Measurements from ENCODE around the gene TJP2. TPM values are rescaled to one million over a fixed set of nuclear protein-coding genes. Genes with fewer than 3 reads are reported as not detected.

TJP2 gene
- total and polyA plus RNA-seq, 5 donors from 2014 or later: 5.3 to 13.9 (median 10.6) TPM

- Mint-ChIP-seq H3K27me3 (no peaks in the 10 kb centered on the region), H3K36me3 (peaks cover 10% of the 10 kb centered on the region), H3K27ac (no peak overlapping the region), H3K4me1 (peaks cover 0 to 4% (median under 1%) of the 10 kb centered on the region in 4 donors), H3K4me3 (no peak overlapping the region), H3K9me3 (no peaks in the 10 kb centered on the region)
- Histone ChIP-seq H3K4me3 (ENCODE audit: low read depth, low read length) (no peak overlapping the region), H3K4me1 (ENCODE audit: control insufficient read depth, insufficient read depth, low read length, poor library complexity, severe bottlenecking) (no peaks in the 10 kb centered on the region), H3K9me3 (ENCODE audit: control insufficient read depth in 2 of 2, low read length in 2 of 2) (no peaks in the 10 kb centered on the region), H3K27ac (ENCODE audit: insufficient read depth, low read length, poor library complexity, severe bottlenecking) (no peak overlapping the region), H3K27me3 (ENCODE audit: control insufficient read depth, insufficient read depth, low read length) (no peaks in the 10 kb centered on the region), H3K36me3 (ENCODE audit: control insufficient read depth, insufficient read depth, low read length) (peaks cover 5% of the 10 kb centered on the region)
- ATAC-seq (ENCODE audit: low read depth in 2 of 2) (no peak), DNase-seq (no peak)
These were observed 41.9 kb downstream of the TJP2 start for GRCh38 chr9:69215774-69216485.

GRCh38 chr9:69218166-69218565 lies 44.1 kb downstream of the TJP2 start:
- H3K27me3 ChIP-seq (ENCODE audit: control insufficient read depth, insufficient read depth, low read length): no peaks in the 10 kb centered on the region
- Mint-ChIP-seq H3K27me3 (no peaks in the 10 kb centered on the region), H3K9me3 (no peaks in the 10 kb centered on the region), H3K4me1 (no peaks in the 10 kb centered on the region), H3K27ac (no peak overlapping the region), H3K36me3 (peaks cover 10% of the 10 kb centered on the region), H3K4me3 (no peak overlapping the region)
- H3K27ac ChIP-seq (ENCODE audit: insufficient read depth, low read length, poor library complexity, severe bottlenecking): no peak overlapping the region
- DNase-seq: no peak
- H3K9me3 ChIP-seq (ENCODE audit: control insufficient read depth in 2 of 2, low read length in 2 of 2): no peaks in the 10 kb centered on the region
- peaks cover 5% of the 10 kb centered on the region for H3K36me3 ChIP-seq (ENCODE audit: control insufficient read depth, insufficient read depth, low read length)
- no peak for ATAC-seq (ENCODE audit: low read depth in 2 of 2)
- H3K4me1 ChIP-seq (ENCODE audit: control insufficient read depth, insufficient read depth, low read length, poor library complexity, severe bottlenecking): no peaks in the 10 kb centered on the region
- no peak overlapping the region for H3K4me3 ChIP-seq (ENCODE audit: low read depth, low read length)

- H3K9me3 Mint-ChIP-seq: no peaks in the 10 kb centered on the region
These were observed 47.0 kb downstream of the TJP2 start for GRCh38 chr9:69221036-69221435.

GRCh38 chr9:69222970-69223369 lies 48.9 kb downstream of the TJP2 start:
- H3K27ac Mint-ChIP-seq: no peak overlapping the region

More at GRCh38 chr9:69221036-69221435, 47.0 kb downstream of the TJP2 start:
- ATAC-seq (ENCODE audit: low read depth in 2 of 2) (no peak), DNase-seq (no peak)
- no peaks in the 10 kb centered on the region for H3K27me3 ChIP-seq (ENCODE audit: control insufficient read depth, insufficient read depth, low read length)
- H3K36me3 ChIP-seq (ENCODE audit: control insufficient read depth, insufficient read depth, low read length): peaks cover 11% of the 10 kb centered on the region
- Mint-ChIP-seq H3K4me3 (no peak overlapping the region), H3K27me3 (no peaks in the 10 kb centered on the region), H3K4me1 (no peaks in the 10 kb centered on the region), H3K27ac (no peak overlapping the region), H3K36me3 (peaks cover 19% of the 10 kb centered on the region)
- no peaks in the 10 kb centered on the region for H3K9me3 ChIP-seq (ENCODE audit: control insufficient read depth in 2 of 2, low read length in 2 of 2)
- H3K4me1 ChIP-seq (ENCODE audit: control insufficient read depth, insufficient read depth, low read length, poor library complexity, severe bottlenecking): no peaks in the 10 kb centered on the region
- H3K27ac ChIP-seq (ENCODE audit: insufficient read depth, low read length, poor library complexity, severe bottlenecking): no peak overlapping the region
- no peak overlapping the region for H3K4me3 ChIP-seq (ENCODE audit: low read depth, low read length)

GRCh38 chr9:69223605-69224004 lies 49.5 kb downstream of the TJP2 start:
- no peaks in the 10 kb centered on the region for H3K27me3 ChIP-seq (ENCODE audit: control insufficient read depth, insufficient read depth, low read length)
- ATAC-seq (ENCODE audit: low read depth in 2 of 2) (no peak), DNase-seq (peak in 1 of 3 donors; percentile 17)
- no peak overlapping the region for H3K27ac ChIP-seq (ENCODE audit: insufficient read depth, low read length, poor library complexity, severe bottlenecking)
- H3K9me3 ChIP-seq (ENCODE audit: control insufficient read depth in 2 of 2, low read length in 2 of 2): no peaks in the 10 kb centered on the region
- no peak overlapping the region for H3K27ac Mint-ChIP-seq
- no peak overlapping the region for H3K4me3 ChIP-seq (ENCODE audit: low read depth, low read length)
- H3K4me1 ChIP-seq (ENCODE audit: control insufficient read depth, insufficient read depth, low read length, poor library complexity, severe bottlenecking): no peaks in the 10 kb centered on the region
- H3K36me3 Mint-ChIP-seq: peaks cover 26% of the 10 kb centered on the region
- no peaks in the 10 kb centered on the region for H3K4me1 Mint-ChIP-seq
- H3K36me3 ChIP-seq (ENCODE audit: control insufficient read depth, insufficient read depth, low read length): peaks cover 14% of the 10 kb centered on the region
- H3K4me3 Mint-ChIP-seq: no peak overlapping the region
- H3K27me3 Mint-ChIP-seq: no peaks in the 10 kb centered on the region
- H3K9me3 Mint-ChIP-seq: no peaks in the 10 kb centered on the region

More at GRCh38 chr9:69222970-69223369, 48.9 kb downstream of the TJP2 start:
- Histone ChIP-seq H3K27me3 (ENCODE audit: control insufficient read depth, insufficient read depth, low read length) (no peaks in the 10 kb centered on the region), H3K9me3 (ENCODE audit: control insufficient read depth in 2 of 2, low read length in 2 of 2) (no peaks in the 10 kb centered on the region), H3K4me3 (ENCODE audit: low read depth, low read length) (no peak overlapping the region), H3K36me3 (ENCODE audit: control insufficient read depth, insufficient read depth, low read length) (peaks cover 15% of the 10 kb centered on the region), H3K27ac (ENCODE audit: insufficient read depth, low read length, poor library complexity, severe bottlenecking) (no peak overlapping the region), H3K4me1 (ENCODE audit: control insufficient read depth, insufficient read depth, low read length, poor library complexity, severe bottlenecking) (no peaks in the 10 kb centered on the region)
- DNase-seq: no peak
- Mint-ChIP-seq H3K4me1 (no peaks in the 10 kb centered on the region), H3K4me3 (no peak overlapping the region), H3K36me3 (peaks cover 22% of the 10 kb centered on the region), H3K27me3 (no peaks in the 10 kb centered on the region), H3K9me3 (no peaks in the 10 kb centered on the region)
- no peak for ATAC-seq (ENCODE audit: low read depth in 2 of 2)

- peaks cover 32% of the 10 kb centered on the region for H3K36me3 Mint-ChIP-seq
- Histone ChIP-seq H3K36me3 (ENCODE audit: control insufficient read depth, insufficient read depth, low read length) (peaks cover 22% of the 10 kb centered on the region), H3K4me1 (ENCODE audit: control insufficient read depth, insufficient read depth, low read length, poor library complexity, severe bottlenecking) (no peaks in the 10 kb centered on the region), H3K9me3 (ENCODE audit: control insufficient read depth in 2 of 2, low read length in 2 of 2) (no peaks in the 10 kb centered on the region), H3K4me3 (ENCODE audit: low read depth, low read length) (no peak overlapping the region), H3K27me3 (ENCODE audit: control insufficient read depth, insufficient read depth, low read length) (no peaks in the 10 kb centered on the region), H3K27ac (ENCODE audit: insufficient read depth, low read length, poor library complexity, severe bottlenecking) (no peak overlapping the region)
- no peak for ATAC-seq (ENCODE audit: low read depth in 2 of 2)
- no peaks in the 10 kb centered on the region for H3K4me1 Mint-ChIP-seq
- H3K9me3 Mint-ChIP-seq: no peaks in the 10 kb centered on the region
- DNase-seq: no peak
- no peak overlapping the region for H3K4me3 Mint-ChIP-seq
- H3K27ac Mint-ChIP-seq: no peak overlapping the region
- H3K27me3 Mint-ChIP-seq: no peaks in the 10 kb centered on the region
These were observed 55.3 kb downstream of the TJP2 start for GRCh38 chr9:69229367-69229766.

- peaks cover 21% of the 10 kb centered on the region for H3K36me3 ChIP-seq (ENCODE audit: control insufficient read depth, insufficient read depth, low read length)
- H3K9me3 ChIP-seq (ENCODE audit: control insufficient read depth in 2 of 2, low read length in 2 of 2): no peaks in the 10 kb centered on the region
- H3K4me1 ChIP-seq (ENCODE audit: control insufficient read depth, insufficient read depth, low read length, poor library complexity, severe bottlenecking): no peaks in the 10 kb centered on the region
- no peak overlapping the region for H3K27ac ChIP-seq (ENCODE audit: insufficient read depth, low read length, poor library complexity, severe bottlenecking)
- H3K27me3 ChIP-seq (ENCODE audit: control insufficient read depth, insufficient read depth, low read length): no peaks in the 10 kb centered on the region
- no peaks in the 10 kb centered on the region for H3K4me1 Mint-ChIP-seq
- ATAC-seq (ENCODE audit: low read depth in 2 of 2): no peak
- no peak for DNase-seq
- no peak overlapping the region for H3K4me3 Mint-ChIP-seq
- H3K36me3 Mint-ChIP-seq: peaks cover 32% of the 10 kb centered on the region
- H3K27me3 Mint-ChIP-seq: no peaks in the 10 kb centered on the region
- no peak overlapping the region for H3K27ac Mint-ChIP-seq
- H3K9me3 Mint-ChIP-seq: no peaks in the 10 kb centered on the region
- no peak overlapping the region for H3K4me3 ChIP-seq (ENCODE audit: low read depth, low read length)
These were observed 58.1 kb downstream of the TJP2 start for GRCh38 chr9:69232135-69232534.

- Mint-ChIP-seq H3K4me1 (no peaks in the 10 kb centered on the region), H3K36me3 (peaks cover 31% of the 10 kb centered on the region), H3K27ac (no peak overlapping the region), H3K9me3 (no peaks in the 10 kb centered on the region), H3K4me3 (no peak overlapping the region), H3K27me3 (no peaks in the 10 kb centered on the region)
- ATAC-seq (ENCODE audit: low read depth in 2 of 2) (no peak), DNase-seq (no peak)
- H3K9me3 ChIP-seq (ENCODE audit: control insufficient read depth in 2 of 2, low read length in 2 of 2): no peaks in the 10 kb centered on the region
- peaks cover 29% of the 10 kb centered on the region for H3K36me3 ChIP-seq (ENCODE audit: control insufficient read depth, insufficient read depth, low read length)
- no peak overlapping the region for H3K4me3 ChIP-seq (ENCODE audit: low read depth, low read length)
- no peaks in the 10 kb centered on the region for H3K4me1 ChIP-seq (ENCODE audit: control insufficient read depth, insufficient read depth, low read length, poor library complexity, severe bottlenecking)
- H3K27me3 ChIP-seq (ENCODE audit: control insufficient read depth, insufficient read depth, low read length): no peaks in the 10 kb centered on the region
- no peak overlapping the region for H3K27ac ChIP-seq (ENCODE audit: insufficient read depth, low read length, poor library complexity, severe bottlenecking)
These were observed 60.6 kb downstream of the TJP2 start for GRCh38 chr9:69234683-69235082.

Measured in CD4-positive, CD25-positive, alpha-beta regulatory T cell (primary cell).